Mesenchymal stem cell (in vitro differentiated cells and primary cell): ENCODE measurements around the gene UNC13B.

Source experiments
- DNase-seq: peaks from one replicate; pipeline ENCODE4 v3.0.0-alpha.2; 2013
- H2AFZ ChIP-seq: one replicate; pipeline ENCODE4 v1.6.1; 2013; ENCODE audit warnings: low read depth, mild to moderate bottlenecking, control low read depth, inconsistent platforms, low read length, moderate library complexity
- H2AK5ac ChIP-seq: 2 replicates; pipeline ENCODE4 v1.6.1; 2013; ENCODE audit warnings: low read length, moderate library complexity, mild to moderate bottlenecking, inconsistent platforms; ENCODE audit not compliant: severe bottlenecking
- H2BK120ac ChIP-seq: one replicate; pipeline ENCODE4 v1.6.1; 2013; ENCODE audit warnings: low read depth, mild to moderate bottlenecking, inconsistent platforms, low read length, moderate library complexity
- H2BK12ac ChIP-seq, 2 experiments: one replicate each; pipeline ENCODE4 v1.6.1; 2013; ENCODE audit warnings: inconsistent platforms in 2 of 2, low read length in 2 of 2, mild to moderate bottlenecking in 2 of 2, moderate library complexity in 2 of 2, control low read depth in 1 of 2
- H2BK15ac ChIP-seq: one replicate; pipeline ENCODE4 v1.6.1; 2013; ENCODE audit warnings: mild to moderate bottlenecking, low read depth, inconsistent platforms; ENCODE audit not compliant: poor library complexity, severe bottlenecking
- H2BK5ac ChIP-seq: 2 replicates; pipeline ENCODE4 v1.6.1; 2013; ENCODE audit warnings: low read depth, mild to moderate bottlenecking, low read length, control low read depth, inconsistent platforms; ENCODE audit not compliant: poor library complexity, severe bottlenecking
- H3K14ac ChIP-seq, 2 experiments: one replicate each; pipeline ENCODE4 v1.6.1; 2013; ENCODE audit warnings: inconsistent platforms in 2 of 2, low read length in 2 of 2, control low read depth in 1 of 2, mild to moderate bottlenecking in 1 of 2, moderate library complexity in 1 of 2
- H3K18ac ChIP-seq, 2 experiments: one replicate each; pipeline ENCODE4 v1.6.1; 2013; ENCODE audit warnings: inconsistent platforms in 2 of 2, low read length in 2 of 2, control low read depth in 1 of 2, low read depth in 1 of 2, mild to moderate bottlenecking in 1 of 2
- H3K23ac ChIP-seq, 2 experiments: one replicate each; pipeline ENCODE4 v1.6.1; 2013; ENCODE audit warnings: inconsistent platforms in 2 of 2, low read length in 2 of 2, mild to moderate bottlenecking in 2 of 2, moderate library complexity in 2 of 2, control low read depth in 1 of 2
- H3K27ac ChIP-seq: 2 replicates; pipeline ENCODE4 v1.5.1; 2013; ENCODE audit warnings: mild to moderate bottlenecking, moderate library complexity, low read length, control low read depth, inconsistent platforms; ENCODE audit not compliant: poor library complexity, severe bottlenecking
- H3K27me3 ChIP-seq, 2 experiments: 2 replicates each; pipeline versions ENCODE4 v1.6.1 to v1.7.0; 2013; ENCODE audit warnings: low read length in 2 of 2, mild to moderate bottlenecking in 2 of 2, moderate library complexity in 2 of 2, control low read depth in 1 of 2, inconsistent platforms in 1 of 2; ENCODE audit not compliant: control insufficient read depth in 1 of 2, insufficient read depth in 1 of 2
- H3K36me3 ChIP-seq, 2 experiments: 2 replicates each; pipeline versions ENCODE4 v1.6.1 to v1.7.0; 2013; ENCODE audit warnings: low read length in 2 of 2, control low read depth in 1 of 2, inconsistent platforms in 1 of 2, low read depth in 1 of 2, mild to moderate bottlenecking in 1 of 2; ENCODE audit not compliant: insufficient read depth in 2 of 2, control insufficient read depth in 1 of 2
- H3K4ac ChIP-seq, 2 experiments: one replicate each; pipeline ENCODE4 v1.6.1; 2013; ENCODE audit warnings: inconsistent platforms in 2 of 2, low read length in 2 of 2, mild to moderate bottlenecking in 2 of 2, moderate library complexity in 2 of 2, control low read depth in 1 of 2, low read depth in 1 of 2
- H3K4me1 ChIP-seq: 2 replicates; pipeline ENCODE4 v1.6.1; 2013; ENCODE audit warnings: low read depth, low read length, control low read depth; ENCODE audit not compliant: control insufficient read depth, insufficient read depth
- H3K4me2 ChIP-seq: 2 replicates; pipeline ENCODE4 v1.6.1; 2013; ENCODE audit warnings: low read length, mild to moderate bottlenecking, inconsistent platforms; ENCODE audit not compliant: poor library complexity, severe bottlenecking
- H3K4me3 ChIP-seq, 2 experiments: 2 replicates each; pipeline versions ENCODE4 v1.5.1 to v1.7.0; 2013; ENCODE audit warnings: low read length in 2 of 2, mild to moderate bottlenecking in 2 of 2, control low read depth in 1 of 2, low read depth in 1 of 2; ENCODE audit not compliant: insufficient read depth in 1 of 2
- H3K79me1 ChIP-seq: replicated peaks from 2 replicates; pipeline ENCODE4 v1.6.1; 2013; ENCODE audit warnings: mild to moderate bottlenecking, control low read depth, low read length, inconsistent platforms; ENCODE audit not compliant: poor library complexity, severe bottlenecking
- H3K9ac ChIP-seq: 2 replicates; pipeline ENCODE4 v1.7.0; 2013; ENCODE audit warnings: mild to moderate bottlenecking, low read length, moderate library complexity
- H3K9me3 ChIP-seq: 2 replicates; pipeline ENCODE4 v1.7.0; 2013; ENCODE audit warnings: mild to moderate bottlenecking, low read length; ENCODE audit not compliant: control insufficient read depth
- H4K8ac ChIP-seq: one replicate; pipeline ENCODE4 v1.6.1; 2013; ENCODE audit warnings: inconsistent platforms, mild to moderate bottlenecking, low read length, moderate library complexity
- H4K91ac ChIP-seq: one replicate; pipeline ENCODE4 v1.6.1; 2013; ENCODE audit warnings: mild to moderate bottlenecking, low read length, inconsistent platforms
- WGBS: methylation state at CpG from one replicate; pipeline ENCODE4 v1.1.7; 2013; ENCODE audit warnings: mixed read lengths; 5-methylcytosine and 5-hydroxymethylcytosine counted together

The UNC13B gene

DNA sequence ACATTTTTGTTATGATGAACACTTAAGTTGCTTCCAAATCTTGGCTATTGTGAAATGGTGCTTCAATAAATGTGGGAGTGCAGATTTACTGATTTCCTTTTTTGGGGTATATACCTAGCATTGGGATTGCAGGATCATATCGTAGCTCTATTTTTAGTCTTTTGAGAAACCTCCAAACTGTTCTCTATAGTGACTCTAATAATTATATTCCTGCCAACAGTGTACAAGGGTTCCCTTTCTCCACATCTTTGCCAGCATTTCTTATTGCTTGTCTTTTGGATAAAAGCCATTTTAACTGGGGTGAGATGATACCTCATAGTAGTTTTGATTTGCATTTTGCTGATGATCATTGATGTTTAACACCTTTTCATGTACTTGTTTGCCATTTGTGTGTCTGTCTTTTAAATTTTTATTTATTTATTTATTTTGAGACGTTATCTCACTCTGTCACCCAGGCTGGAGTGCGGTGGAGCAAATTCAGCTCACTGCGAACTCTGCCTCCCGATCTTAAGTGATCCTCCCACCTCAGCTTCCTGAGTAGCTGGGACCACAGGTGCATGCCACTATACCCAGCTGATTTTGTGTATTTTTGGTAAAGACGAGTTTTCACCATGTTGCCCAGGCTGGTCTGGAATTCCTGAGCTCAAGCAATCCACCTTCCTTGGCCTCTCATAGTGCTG, 59.0 kb downstream of the UNC13B start:
- Histone ChIP-seq H3K14ac (no peak overlapping the region), H2BK12ac (no peak overlapping the region), H3K79me1 (peaks cover 6% of the 10 kb centered on the region), H3K27me3 (no peaks in the 10 kb centered on the region), H3K4me2 (no peak overlapping the region), H3K36me3 (no peaks in the 10 kb centered on the region), H3K4ac (no peak overlapping the region), H2BK120ac (no peak overlapping the region), H2BK15ac (no peak overlapping the region), H3K23ac (no peak overlapping the region), H3K9me3 (peaks cover 27% of the 10 kb centered on the region), H4K8ac (no peak overlapping the region), H2AFZ (no peak overlapping the region), H3K4me3 (no peak overlapping the region), H3K27ac (no peak overlapping the region), H4K91ac (no peak overlapping the region), H2BK5ac (no peak overlapping the region), H2AK5ac (no peak overlapping the region), H3K9ac (no peak overlapping the region), H3K18ac (no peak overlapping the region), H3K4me1 (no peaks in the 10 kb centered on the region)
- 92% methylated on average over 5 of the region's 6 CpGs for WGBS
- DNase-seq, result no peak

DNA sequence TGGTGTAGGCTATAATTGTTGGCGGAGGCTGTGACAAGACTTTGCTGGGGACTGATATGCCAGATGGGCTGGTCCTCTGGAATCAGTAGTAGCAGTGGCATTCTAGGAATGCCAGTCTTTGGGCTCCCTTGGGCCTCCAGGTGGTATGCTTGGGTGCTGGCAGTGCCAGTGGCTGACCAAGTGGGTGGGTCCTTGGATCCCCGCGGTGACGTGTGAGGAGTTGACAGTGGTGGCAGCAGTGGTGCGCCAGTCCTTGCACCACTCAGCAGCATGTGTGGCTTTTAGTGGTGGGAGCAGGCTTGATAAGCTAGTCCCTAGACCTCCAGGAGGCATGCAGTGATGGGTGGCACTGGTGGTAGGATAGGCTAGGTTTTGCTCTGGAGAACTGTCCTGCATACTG, 63.9 kb downstream of the UNC13B start:
- Histone ChIP-seq H2BK12ac (no peak overlapping the region), H4K8ac (no peak overlapping the region), H3K4ac (no peak overlapping the region), H3K9me3 (peaks cover 25% of the 10 kb centered on the region), H3K18ac (no peak overlapping the region), H3K36me3 (no peaks in the 10 kb centered on the region), H3K4me1 (no peaks in the 10 kb centered on the region), H2AFZ (no peak overlapping the region), H3K9ac (no peak overlapping the region), H4K91ac (no peak overlapping the region), H2AK5ac (no peak overlapping the region), H3K14ac (peak overlapping the region in 1 of 2 experiments; percentile 3), H3K27me3 (no peaks in the 10 kb centered on the region), H2BK5ac (no peak overlapping the region), H3K4me3 (no peak overlapping the region), H3K23ac (no peak overlapping the region), H3K27ac (no peak overlapping the region), H2BK15ac (no peak overlapping the region), H2BK120ac (no peak overlapping the region), H3K79me1 (peaks cover 12% of the 10 kb centered on the region), H3K4me2 (no peak overlapping the region)
- no peak for DNase-seq
- WGBS, result over 99% methylated on average over 5 of the region's 5 CpGs

DNA sequence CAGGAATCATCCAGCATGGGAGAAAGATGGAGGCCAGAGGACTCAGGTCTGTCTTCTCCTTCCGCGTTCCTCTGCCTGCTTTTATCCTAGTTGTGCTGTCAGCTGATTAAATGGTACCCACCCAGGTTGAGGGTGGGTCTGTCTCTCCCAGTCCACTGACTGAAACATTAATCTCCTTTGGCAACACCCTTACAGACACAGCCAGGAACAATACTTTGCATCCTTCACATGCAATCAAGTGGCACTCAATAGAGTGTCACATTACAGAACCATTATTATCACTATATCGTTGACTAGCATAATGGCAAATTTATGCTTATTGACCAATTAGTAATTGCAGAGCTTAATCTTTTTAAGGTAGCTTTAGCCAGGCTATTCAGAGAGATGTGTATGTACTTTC, 64.8 kb downstream of the UNC13B start:
- no peaks in the 10 kb centered on the region for H3K27me3 ChIP-seq
- no peak overlapping the region for H2BK5ac ChIP-seq
- WGBS, result 100% methylated on average over 2 of the region's 3 CpGs
- no peak overlapping the region for H3K4ac ChIP-seq
- no peak overlapping the region for H2AFZ ChIP-seq
- no peak overlapping the region for H3K4me3 ChIP-seq
- no peak overlapping the region for H3K9ac ChIP-seq
- no peaks in the 10 kb centered on the region for H3K4me1 ChIP-seq
- peaks cover 25% of the 10 kb centered on the region for H3K9me3 ChIP-seq
- no peak for DNase-seq
- no peak overlapping the region for H2BK15ac ChIP-seq
- H3K4me2 ChIP-seq, result no peak overlapping the region
- no peak overlapping the region for H2AK5ac ChIP-seq
- H2BK120ac ChIP-seq, result no peak overlapping the region
- H3K79me1 ChIP-seq, result peaks cover 12% of the 10 kb centered on the region
- H3K18ac ChIP-seq, result no peak overlapping the region
- no peak overlapping the region for H2BK12ac ChIP-seq
- no peak overlapping the region for H3K14ac ChIP-seq
- H3K23ac ChIP-seq, result no peak overlapping the region
- no peak overlapping the region for H4K8ac ChIP-seq
- H3K27ac ChIP-seq, result no peak overlapping the region
- H3K36me3 ChIP-seq, result no peaks in the 10 kb centered on the region
- no peak overlapping the region for H4K91ac ChIP-seq

DNA sequence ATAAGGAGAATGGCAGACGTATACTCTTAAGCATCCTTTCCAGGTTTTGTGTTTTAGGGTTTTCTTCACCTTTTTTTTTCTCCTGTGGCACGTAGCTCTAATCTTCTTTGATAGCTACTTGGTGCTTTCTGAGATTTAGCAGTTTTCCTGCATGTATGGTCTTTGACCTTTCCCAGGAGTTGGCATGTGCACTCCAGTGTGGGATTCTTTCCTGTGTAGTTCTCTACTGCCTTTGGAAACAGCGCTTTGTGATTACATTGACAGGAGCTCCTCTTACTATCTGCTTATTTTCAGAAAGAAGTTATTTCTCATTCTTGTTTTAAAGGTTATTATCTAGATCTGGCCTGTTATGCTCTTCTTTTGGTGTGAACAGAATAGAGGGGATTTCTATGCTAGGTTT, 65.5 kb downstream of the UNC13B start:
- no peak overlapping the region for H4K91ac ChIP-seq
- peaks cover 21% of the 10 kb centered on the region for H3K9me3 ChIP-seq
- H2AK5ac ChIP-seq, result no peak overlapping the region
- H2BK120ac ChIP-seq, result no peak overlapping the region
- no peaks in the 10 kb centered on the region for H3K27me3 ChIP-seq
- peaks cover 12% of the 10 kb centered on the region for H3K79me1 ChIP-seq
- H3K4me1 ChIP-seq, result no peaks in the 10 kb centered on the region
- DNase-seq, result no peak
- H3K18ac ChIP-seq, result no peak overlapping the region
- no peak overlapping the region for H4K8ac ChIP-seq
- H3K9ac ChIP-seq, result no peak overlapping the region
- no peak overlapping the region for H3K4ac ChIP-seq
- H3K23ac ChIP-seq, result no peak overlapping the region
- H3K4me2 ChIP-seq, result no peak overlapping the region
- no peak overlapping the region for H2BK5ac ChIP-seq
- no peak overlapping the region for H3K4me3 ChIP-seq
- WGBS, result 87% methylated on average over 3 of the region's 3 CpGs
- H2AFZ ChIP-seq, result no peak overlapping the region
- H2BK15ac ChIP-seq, result no peak overlapping the region
- H2BK12ac ChIP-seq, result no peak overlapping the region
- no peak overlapping the region for H3K27ac ChIP-seq
- no peak overlapping the region for H3K14ac ChIP-seq
- no peaks in the 10 kb centered on the region for H3K36me3 ChIP-seq
